EL (cell line): Measurements from ENCODE around the gene FAF2.
"Not testable (repeated sequence)": the region's sequence is repeated elsewhere in the genome, so short reads cannot be mapped to it uniquely, and the experiment has no call there.

Experiments
- DNase-seq: peaks from one replicate; pipeline ENCODE4 v3.0.0-alpha.2; 2016

The FAF2 gene

DNA sequence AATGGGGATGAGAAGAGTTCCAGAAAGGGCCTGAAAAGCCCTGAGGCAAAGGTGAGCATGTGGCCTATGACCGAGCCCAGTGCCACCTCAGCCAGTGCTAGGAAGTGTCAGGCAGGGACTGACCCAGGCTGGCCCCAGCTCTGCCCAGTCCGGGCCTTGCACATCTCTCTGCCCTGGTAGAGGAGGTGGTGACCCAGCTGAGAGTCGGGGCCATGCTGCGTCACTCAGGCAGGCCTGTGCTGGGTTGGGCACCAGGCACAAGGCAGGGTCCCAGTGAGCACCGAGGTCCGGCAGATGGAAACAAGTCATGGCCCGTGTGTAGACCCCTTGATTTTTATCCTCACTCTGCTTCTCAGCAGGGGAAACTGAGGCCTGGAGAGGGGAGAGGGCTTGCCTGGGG is 101.7 kb downstream of the FAF2 start:
- no peak for DNase-seq

DNA sequence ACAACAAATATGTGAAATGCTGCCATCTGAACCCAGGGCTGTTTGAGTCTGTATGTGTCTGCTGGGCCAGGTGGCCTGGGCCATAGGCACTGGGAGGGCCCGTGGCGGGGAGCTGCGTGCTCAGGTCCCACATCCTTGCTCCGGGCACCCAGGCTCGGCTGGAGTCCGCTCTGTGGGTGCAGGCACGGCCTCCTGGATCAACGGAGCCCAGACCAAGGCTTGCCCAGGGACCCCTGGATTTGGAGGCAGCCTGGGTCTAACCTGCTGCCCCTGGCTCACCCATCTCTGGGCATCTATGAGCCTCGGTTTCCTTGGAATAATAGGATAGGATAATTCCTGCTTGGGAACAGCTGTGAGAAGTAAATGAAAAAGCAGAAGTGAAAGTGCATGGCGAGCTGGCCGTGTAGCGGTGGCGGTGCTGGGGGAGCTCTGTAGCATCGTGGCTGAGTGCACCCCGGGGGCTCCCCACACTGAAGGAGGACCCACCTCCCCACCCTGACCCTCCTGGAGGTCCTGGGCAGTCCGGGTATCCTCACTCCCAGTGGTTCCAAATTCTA is 102.2 kb downstream of the FAF2 start:
- no peak for DNase-seq

DNA sequence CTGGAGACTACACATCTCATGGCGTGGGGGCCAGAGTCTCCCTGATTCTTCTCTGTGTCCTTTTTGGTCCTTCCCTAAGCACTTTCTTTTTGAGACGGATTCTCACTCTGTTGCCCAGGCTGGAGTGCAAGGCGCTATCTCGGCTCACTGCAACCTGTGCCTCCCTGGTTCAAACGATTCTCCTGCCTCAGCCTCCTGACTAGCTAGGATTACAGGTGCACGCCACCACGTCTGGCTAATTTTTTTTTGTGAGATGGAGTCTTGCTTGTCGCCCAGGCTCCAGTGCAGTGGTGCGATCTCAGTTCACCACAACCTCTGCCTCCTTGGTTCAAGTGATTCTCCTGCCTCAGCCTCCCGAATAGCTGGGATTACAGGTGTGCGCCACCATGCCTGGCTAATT is 102.8 kb downstream of the FAF2 start:
- not testable (repeated sequence) for DNase-seq

- no peak for DNase-seq
Observed at GRCh38 chr5:176552332-176552869, 104.2 kb downstream of the FAF2 start.

GRCh38 chr5:176553260-176554085 is 105.3 kb downstream of the FAF2 start:
- no peak for DNase-seq

DNA sequence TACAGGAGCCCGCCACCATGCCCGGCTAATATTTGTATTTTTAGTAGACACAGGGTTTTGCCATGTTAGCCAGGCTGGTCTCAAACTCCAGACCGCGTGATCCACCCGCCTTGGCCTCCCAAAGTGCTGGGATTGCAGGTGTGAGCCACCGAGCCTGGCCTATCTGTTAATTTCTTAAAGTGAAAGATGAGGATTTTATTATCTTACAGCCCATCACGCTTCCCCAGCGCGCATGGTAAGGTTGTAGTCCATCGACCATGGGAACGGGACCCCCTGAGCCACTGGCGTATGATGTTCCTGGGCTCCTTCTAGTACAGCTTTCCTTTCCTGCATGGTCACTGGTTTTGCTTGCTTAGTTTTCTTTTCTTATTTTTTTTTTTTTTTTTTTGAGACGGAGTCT is 109.7 kb downstream of the FAF2 start:
- DNase-seq: no peak
